GM18505 (cell line): ENCODE results near the gene TACC2.

Experiments used
- ATAC-seq: cut with Tn5 transposase; IDR thresholded peaks from one replicate; pipeline ENCODE4 v1.9.1; 2021; ENCODE audit not compliant: unreplicated experiment
- POLR2A ChIP-seq: IDR thresholded peaks from 4 replicates; pipeline ENCODE4 v1.6.1; 2011; ENCODE audit warnings: borderline replicate concordance; ENCODE audit not compliant: insufficient read depth, insufficient read length; ENCODE audit errors: extremely low read depth

The TACC2 gene

GRCh38 chr10:122033224-122033926 lies 44.4 kb downstream of the TACC2 start:
- no peak for TF ChIP-seq POLR2A
- ATAC-seq = no peak

- no peak for TF ChIP-seq POLR2A
- no peak for ATAC-seq
Measured at GRCh38 chr10:122034149-122034756, 45.3 kb downstream of the TACC2 start.

- no peak for ATAC-seq
- TF ChIP-seq POLR2A = no peak
Measured at GRCh38 chr10:122040786-122041185, 51.8 kb downstream of the TACC2 start.

GRCh38 chr10:122042836-122043235 lies 53.9 kb downstream of the TACC2 start:
- no peak for TF ChIP-seq POLR2A
- ATAC-seq = no peak

GRCh38 chr10:122044045-122044661 lies 55.2 kb downstream of the TACC2 start:
- TF ChIP-seq POLR2A = no peak

GRCh38 chr10:122044713-122045112 lies 55.8 kb downstream of the TACC2 start:
- ATAC-seq = no peak
- no peak for TF ChIP-seq POLR2A

More at GRCh38 chr10:122044045-122044661, 55.2 kb downstream of the TACC2 start:
- no peak for ATAC-seq

GRCh38 chr10:122045212-122045611 lies 56.2 kb downstream of the TACC2 start:
- TF ChIP-seq POLR2A = no peak
- ATAC-seq = no peak

GRCh38 chr10:122047560-122047959 lies 58.6 kb downstream of the TACC2 start:
- no peak for ATAC-seq
- TF ChIP-seq POLR2A = no peak

- ATAC-seq = no peak
- no peak for TF ChIP-seq POLR2A
Measured at GRCh38 chr10:122049076-122049475, 60.1 kb downstream of the TACC2 start.

- no peak for TF ChIP-seq POLR2A
Measured at GRCh38 chr10:122050311-122050710, 61.3 kb downstream of the TACC2 start.

GRCh38 chr10:122050811-122051210 lies 61.8 kb downstream of the TACC2 start:
- TF ChIP-seq POLR2A = no peak
- no peak for ATAC-seq

More at GRCh38 chr10:122050311-122050710, 61.3 kb downstream of the TACC2 start:
- ATAC-seq = no peak

GRCh38 chr10:122051609-122052385 lies 62.8 kb downstream of the TACC2 start:
- no peak for ATAC-seq
- TF ChIP-seq POLR2A = no peak

- no peak for TF ChIP-seq POLR2A
- ATAC-seq = no peak
Measured at GRCh38 chr10:122052701-122053100, 63.7 kb downstream of the TACC2 start.

GRCh38 chr10:122053314-122053713 lies 64.4 kb downstream of the TACC2 start:
- ATAC-seq = no peak

More at GRCh38 chr10:122053314-122053713, 64.4 kb downstream of the TACC2 start:
- no peak for TF ChIP-seq POLR2A
